ENCODE measurements around the gene NCKAP5. TPM values are rescaled to one million over a fixed set of nuclear protein-coding genes. Genes with fewer than 3 reads are reported as not detected.

NCKAP5 gene
- total and polyA plus RNA-seq, 2 of the 8 experiments (the other 6 are each of a cell fraction or from before 2014, with no cell fraction given) = 0.27 to 0.86 TPM

DNA sequence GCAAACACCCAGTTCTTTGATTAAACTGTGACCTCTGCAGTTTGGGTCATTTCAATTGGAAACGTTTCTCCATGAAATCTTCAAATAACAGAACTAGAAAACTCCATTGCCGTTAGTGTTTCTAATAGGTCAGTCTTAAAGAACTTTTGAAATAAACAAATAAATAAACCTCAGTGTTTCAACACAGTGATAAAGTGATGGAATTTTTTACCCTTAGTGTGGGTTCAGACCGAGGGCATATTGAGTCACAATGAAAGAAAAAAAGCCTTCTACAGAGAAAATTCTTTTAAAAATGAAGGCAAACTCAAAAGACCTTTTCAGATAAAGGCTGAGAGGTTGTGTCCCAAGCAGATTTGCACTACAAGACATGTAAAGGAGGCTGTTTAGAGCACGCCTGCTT is 149.6 kb downstream of the NCKAP5 start:
- H3K79me2 ChIP-seq (ENCODE audit: control insufficient read depth in 1 of 2, insufficient read depth in 2 of 2, low read length in 2 of 2) = no peaks in the 10 kb centered on the region
- FAIRE-seq = no peak
- H2BK5ac ChIP-seq (ENCODE audit: low read depth, low read length) = no peak overlapping the region
- POLR2A ChIA-PET (ENCODE audit: partially characterized antibody) = no interaction called here
- no peak overlapping the region for H3K4ac ChIP-seq (replicated peaks; ENCODE audit: insufficient read length, low read depth, low read length)
- H3K4me3 ChIP-seq (ENCODE audit: extremely low read depth in 1 of 4, insufficient read depth in 2 of 4, low read depth in 3 of 4, low read length in 4 of 4) = no peak overlapping the region
- no peak overlapping the region for H2BK120ac ChIP-seq (replicated peaks; ENCODE audit: low read depth, low read length)
- no peak overlapping the region for H2BK20ac ChIP-seq (ENCODE audit: low read length)
- no peaks in the 10 kb centered on the region for H4K20me1 ChIP-seq (replicated peaks in 1 of 2; ENCODE audit: control insufficient read depth in 1 of 2, insufficient read depth in 2 of 2, low read length in 2 of 2)
- CTCF ChIA-PET (ENCODE audit: partially characterized antibody) = no interaction called here
- no peak overlapping the region for H4K8ac ChIP-seq (ENCODE audit: extremely low read depth, insufficient read depth, low read length)
- no peak overlapping the region for H2AK5ac ChIP-seq (ENCODE audit: low read depth, low read length)
- H4K91ac ChIP-seq (replicated peaks; ENCODE audit: insufficient read length, low read length) = no peak overlapping the region
- no peak overlapping the region for H3K27ac ChIP-seq (ENCODE audit: low read depth, low read length)
- no peak overlapping the region for H3K9ac ChIP-seq (replicated peaks in 1 of 4; ENCODE audit: extremely low read depth in 1 of 4, low read depth in 3 of 4, low read length in 3 of 4)
- no peaks in the 10 kb centered on the region for H3K23me2 ChIP-seq (ENCODE audit: low read depth, low read length)
- no peaks in the 10 kb centered on the region for H3K9me3 ChIP-seq (ENCODE audit: insufficient read depth in 2 of 2, low read depth in 1 of 2, low read length in 1 of 2)
- peaks cover 4 to 15% (median 11%) of the 10 kb centered on the region in 4 experiments; a peak in 5 of 7 replicates for H3K4me1 ChIP-seq (replicated peaks in 1 of 4; ENCODE audit: control insufficient read depth in 3 of 4, insufficient read depth in 4 of 4, low read length in 3 of 4)
- no peaks in the 10 kb centered on the region for H3K27me3 ChIP-seq (replicated peaks in 1 of 4; ENCODE audit: control insufficient read depth in 3 of 4, extremely low read depth in 1 of 4, insufficient read depth in 3 of 4, low read length in 3 of 4)
- H3K14ac ChIP-seq (ENCODE audit: insufficient read length) = no peak overlapping the region
- H2BK15ac ChIP-seq (ENCODE audit: low read length) = no peak overlapping the region
- H3K79me1 ChIP-seq (ENCODE audit: low read depth, low read length) = no peaks in the 10 kb centered on the region
- no peak overlapping the region for H3K23ac ChIP-seq (ENCODE audit: insufficient read length)
- no peak overlapping the region for H2AFZ ChIP-seq (ENCODE audit: low read length)
- H4K5ac ChIP-seq (ENCODE audit: insufficient read length, low read depth, low read length) = no peak overlapping the region
- no peaks in the 10 kb centered on the region for H3K36me3 ChIP-seq (ENCODE audit: control insufficient read depth in 2 of 4, insufficient read depth in 4 of 4, low read length in 3 of 4)
- H3K4me2 ChIP-seq (ENCODE audit: insufficient read depth in 1 of 2, low read depth in 2 of 2, low read length in 2 of 2) = no peak overlapping the region
- H3K56ac ChIP-seq (replicated peaks; ENCODE audit: insufficient read length, low read depth, low read length) = no peak overlapping the region
- no peak overlapping the region for H3K18ac ChIP-seq (ENCODE audit: extremely low read depth, low read length)
- WGBS, 2 experiments (ENCODE audit: extremely low coverage in 1 of 2, insufficient coverage in 1 of 2, insufficient read length in 1 of 2, insufficient replicate concordance in 2 of 2, low coverage in 1 of 2, low lambda C conversion rate in 2 of 2, missing lambda C conversion rate in 1 of 2) = 84% methylated on average over 4 of the region's 4 CpGs; no CpG with 5 or more reads in 1 of the 2 experiments
- DNase-seq (ENCODE audit: low read depth in 1 of 2, low spot score in 2 of 2) = no peak
- no peak overlapping the region for H2BK12ac ChIP-seq (ENCODE audit: low read depth, low read length)
- TF ChIP-seq CREB1 (IDR thresholded peaks at IDR 0.05) (no peak), EZH2 (IDR thresholded peaks at IDR 0.05; ENCODE audit: low read depth, low read length, severe bottlenecking) (no peak), NANOG (IDR thresholded peaks at IDR 0.05; ENCODE audit: insufficient read depth, low read depth, low read length, poor library complexity, severe bottlenecking) (no peak), TEAD4 (IDR thresholded peaks at IDR 0.05; ENCODE audit: low read depth, low read length) (no peak), FOSL1 (IDR thresholded peaks at IDR 0.05; ENCODE audit: insufficient read depth, low read depth, low read length) (no peak), TCF12 (IDR thresholded peaks at IDR 0.05; ENCODE audit: low read depth, low read length) (no peak), RFX5 (IDR thresholded peaks at IDR 0.05; ENCODE audit: borderline replicate concordance, low read depth, low read length) (no peak), CTBP2 (IDR thresholded peaks at IDR 0.05; ENCODE audit: borderline replicate concordance, insufficient read depth, insufficient read length, low read length) (no peak), SRF (IDR thresholded peaks at IDR 0.05; ENCODE audit: low read depth, low read length) (no peak), RNF2 (IDR thresholded peaks at IDR 0.05; ENCODE audit: borderline replicate concordance, low read depth, low read length, missing control alignments, poor library complexity, severe bottlenecking) (no peak)
- TF ChIP-seq, protein P1, sequence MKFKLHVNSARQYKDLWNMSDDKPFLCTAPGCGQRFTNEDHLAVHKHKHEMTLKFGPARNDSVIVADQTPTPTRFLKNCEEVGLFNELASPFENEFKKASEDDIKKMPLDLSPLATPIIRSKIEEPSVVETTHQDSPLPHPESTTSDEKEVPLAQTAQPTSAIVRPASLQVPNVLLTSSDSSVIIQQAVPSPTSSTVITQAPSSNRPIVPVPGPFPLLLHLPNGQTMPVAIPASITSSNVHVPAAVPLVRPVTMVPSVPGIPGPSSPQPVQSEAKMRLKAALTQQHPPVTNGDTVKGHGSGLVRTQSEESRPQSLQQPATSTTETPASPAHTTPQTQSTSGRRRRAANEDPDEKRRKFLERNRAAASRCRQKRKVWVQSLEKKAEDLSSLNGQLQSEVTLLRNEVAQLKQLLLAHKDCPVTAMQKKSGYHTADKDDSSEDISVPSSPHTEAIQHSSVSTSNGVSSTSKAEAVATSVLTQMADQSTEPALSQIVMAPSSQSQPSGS (IDR thresholded peaks at IDR 0.05; ENCODE audit: low read length) = no peak
